HCT116 (cell line): ENCODE data around the gene GYPC. TPM values are rescaled to one million over a fixed set of nuclear protein-coding genes. Genes with fewer than 3 reads are reported as not detected.
"Not testable (repeated sequence)": the region's sequence is repeated elsewhere in the genome, so short reads cannot be mapped to it uniquely, and the experiment has no call there.

Source experiments
- ATAC-seq: fragments of 200-7000 bp; cut with Tn5 transposase; 2 replicates; pipeline ENCODE4 v1.9.1; 2020; ENCODE audit warnings: mild to moderate bottlenecking, moderate library complexity
- BruUV-seq: library from RNA; stranded (reverse); fragments of 400-500 nt; replicated peaks from 2 replicates; lab custom pipeline; 2021; lab: Mats Ljungman, UMichigan
- CTCF ChIA-PET: fragments of 300-600 bp; sonication (Branson Sonifier 250); formaldehyde crosslinking; loops from one replicate; lab custom pipeline; 2021; ENCODE audit warnings: antibody characterized with exemption; lab: Charles Lee
- POLR2A ChIA-PET: fragments of 300-600, 350-600 bp; sonication (Branson Sonifier 250); formaldehyde crosslinking; loops from one replicate; lab custom pipeline; 2021; ENCODE audit warnings: antibody characterized with exemption; lab: Charles Lee
- RAD21 ChIA-PET, 2 experiments: fragments of 300-600 bp; sonication (Branson Sonifier 250); formaldehyde crosslinking; loops; one replicate each; lab custom pipeline; 2023; ENCODE audit warnings: low total read pairs in 2 of 2; ENCODE audit not compliant: uncharacterized antibody in 2 of 2, unreplicated experiment in 2 of 2, low non-redundant PET in 1 of 2; lab: Charles Lee
- DNase-seq: peaks from one replicate; pipeline ENCODE4 v3.0.0-alpha.2; 2010; ENCODE audit warnings: low read depth, low spot score
- H2AFZ ChIP-seq: fragments of 200-600 bp; shearing (Covaris generic), sonication (generic); 2 replicates; pipeline ENCODE4 v1.6.1; 2017; ENCODE audit warnings: low read depth, mixed run types, mixed read lengths, antibody characterized with exemption, low read length; ENCODE audit not compliant: poor library complexity, severe bottlenecking
- H3K27ac ChIP-seq: 2 replicates; pipeline ENCODE4 v1.5.1; 2012; ENCODE audit warnings: low read depth, low read length
- H3K27me3 ChIP-seq: fragments of 200-600 bp; sonication (generic); 2 replicates; pipeline ENCODE4 v1.6.1; 2016; ENCODE audit warnings: mixed run types, low read length, mixed read lengths; ENCODE audit not compliant: insufficient read depth
- H3K36me3 ChIP-seq, 2 experiments: fragments of 200-500 bp in 1 of 2; fragments of 200-600 bp in 1 of 2; sonication (Bioruptor generic) in 1 of 2; sonication (generic) in 1 of 2; 2 replicates each; pipeline versions ENCODE4 v1.5.1 to v1.6.1; 2014 to 2016; ENCODE audit warnings: low read length in 2 of 2, inconsistent platforms in 1 of 2, mixed read lengths in 1 of 2, mixed run types in 1 of 2; ENCODE audit not compliant: insufficient read depth in 2 of 2, control insufficient read depth in 1 of 2
- H3K4me1 ChIP-seq, 2 experiments: fragments of 200-600 bp in 1 of 2; sonication (generic) in 1 of 2; 2 replicates each; pipeline versions ENCODE4 v1.5.1 to v1.6.1; 2012 to 2017; ENCODE audit warnings: low read length in 2 of 2, inconsistent platforms in 1 of 2, mild to moderate bottlenecking in 1 of 2, mixed read lengths in 1 of 2, mixed run types in 1 of 2, moderate library complexity in 1 of 2; ENCODE audit not compliant: insufficient read depth in 2 of 2, control insufficient read depth in 1 of 2
- H3K4me2 ChIP-seq: fragments of 200-600 bp; sonication (generic); 2 replicates; pipeline ENCODE4 v1.6.1; 2017; ENCODE audit warnings: mixed run types, low read length, mixed read lengths
- H3K4me3 ChIP-seq, 2 experiments: fragments of 200-600 bp in 1 of 2; sonication (generic) in 1 of 2; replicated peaks in 1 of 2; 2 replicates each; pipeline ENCODE4 v1.5.1; 2011 to 2016; ENCODE audit warnings: low read length in 2 of 2, control low read depth in 1 of 2, low read depth in 1 of 2, mild to moderate bottlenecking in 1 of 2, mixed read lengths in 1 of 2, mixed run types in 1 of 2
- H3K79me2 ChIP-seq: fragments of 200-600 bp; sonication (generic); 2 replicates; pipeline ENCODE4 v1.6.1; 2017; ENCODE audit warnings: mild to moderate bottlenecking, mixed run types, low read length, moderate library complexity, mixed read lengths; ENCODE audit not compliant: insufficient read depth
- H3K9ac ChIP-seq: fragments of 200-600 bp; sonication (generic); 2 replicates; pipeline ENCODE4 v1.6.1; 2016; ENCODE audit warnings: low read length, mixed read lengths
- H3K9me2 ChIP-seq: fragments of 200-600 bp; sonication (generic), shearing (Covaris generic); 2 replicates; pipeline ENCODE4 v1.6.1; 2017; ENCODE audit warnings: mixed run types, mild to moderate bottlenecking, moderate library complexity; ENCODE audit not compliant: insufficient read depth
- H3K9me3 ChIP-seq, 2 experiments: fragments of 200-500 bp in 1 of 2; fragments of 200-600 bp in 1 of 2; sonication (Bioruptor generic) in 1 of 2; sonication (generic) in 1 of 2; 2 replicates each; pipeline ENCODE4 v1.6.1; 2014 to 2017; ENCODE audit warnings: low read length in 2 of 2, mixed read lengths in 2 of 2, inconsistent platforms in 1 of 2, low read depth in 1 of 2, mild to moderate bottlenecking in 1 of 2, mixed run types in 1 of 2, moderate library complexity in 1 of 2; ENCODE audit not compliant: control insufficient read depth in 1 of 2, insufficient read depth in 1 of 2
- H4K20me1 ChIP-seq: fragments of 200-600 bp; sonication (generic), shearing (Covaris generic); 2 replicates; pipeline ENCODE4 v1.6.1; 2017; ENCODE audit warnings: mixed run types, mild to moderate bottlenecking, moderate library complexity; ENCODE audit not compliant: insufficient read depth
- ELF1 ChIP-seq: IDR thresholded peaks from 2 replicates; pipeline ENCODE4 v1.6.1; 2012; ENCODE audit warnings: low read depth, borderline replicate concordance
- POLR2A ChIP-seq: IDR thresholded peaks from 2 replicates; pipeline ENCODE4 v1.7.0; 2011; ENCODE audit warnings: borderline replicate concordance; ENCODE audit not compliant: insufficient read depth, insufficient read length; ENCODE audit errors: extremely low read depth
- TCF7L2 ChIP-seq: IDR thresholded peaks from 2 replicates; pipeline ENCODE4 v1.7.0; 2011; ENCODE audit warnings: borderline replicate concordance, inconsistent platforms; ENCODE audit not compliant: insufficient read depth, insufficient read length; ENCODE audit errors: extremely low read depth
- ZNF274 ChIP-seq: fragments of 200-500 bp; sonication (Bioruptor generic); IDR thresholded peaks from 2 replicates; pipeline ENCODE4 v1.6.1; 2014; ENCODE audit warnings: mild to moderate bottlenecking, low read depth, low read length, inconsistent platforms
- intact Hi-C: fragments of 100-400 bp; cut with micrococcal nuclease; formaldehyde crosslinking; loops from 2 replicates; pipeline ENCODE4 v1.10.0; 2022
- total RNA-seq: library from RNA; stranded (reverse); gene quantifications from one replicate; pipeline ENCODE4 v1.2.1, GENCODE V29; 2021; ENCODE audit not compliant: unreplicated experiment
- TF ChIP-seq, protein P1 (sequence below), 3 experiments: fragments of 200-600 bp in 1 of 3; sonication (generic) in 1 of 3; IDR thresholded peaks in 2 of 3; conservative IDR thresholded peaks in 1 of 3; 2 replicates each; pipeline ENCODE4 v1.5.1; 2012 to 2017; ENCODE audit warnings: low read depth in 2 of 3, low read length in 2 of 3, antibody characterized with exemption in 1 of 3, borderline replicate concordance in 1 of 3, control low read depth in 1 of 3, mild to moderate bottlenecking in 1 of 3, mixed read lengths in 1 of 3, mixed run types in 1 of 3, moderate library complexity in 1 of 3; ENCODE audit not compliant: insufficient read depth in 1 of 3
- TF ChIP-seq, protein P2 (sequence below): IDR thresholded peaks from 2 replicates; pipeline ENCODE4 v1.6.1; 2012
- TF ChIP-seq, protein P3 (sequence below): IDR thresholded peaks from 2 replicates; pipeline ENCODE4 v1.6.1; 2012
- TF ChIP-seq, protein P4 (sequence below): IDR thresholded peaks from 2 replicates; pipeline ENCODE4 v1.6.1; 2012; ENCODE audit warnings: low read depth

Gene GYPC
- total RNA-seq, 1 experiment from 2014 or later = 0.66 TPM

DNA sequence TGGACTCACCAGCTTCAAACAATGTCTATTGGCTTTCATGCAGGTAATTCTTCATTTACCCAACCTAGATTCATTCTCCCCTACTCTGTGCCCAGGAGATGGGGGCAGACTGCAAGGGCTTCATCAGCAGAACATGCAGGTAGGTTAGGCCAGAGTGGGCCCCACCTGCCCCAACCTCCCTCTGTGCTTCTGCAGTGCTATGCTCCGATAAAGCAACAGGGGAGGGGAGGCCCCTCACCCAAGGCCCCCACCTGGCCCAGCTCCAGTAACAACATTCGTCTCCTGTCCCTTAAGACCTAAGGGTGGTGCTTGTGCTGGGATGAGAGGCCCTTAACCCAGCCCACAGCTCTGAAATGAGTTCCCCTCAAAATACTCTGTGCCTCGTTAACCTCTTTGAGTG, 16.7 kb upstream of the GYPC start:
- Histone ChIP-seq H3K9ac (no peak overlapping the region), H4K20me1 (no peaks in the 10 kb centered on the region), H3K27ac (no peak overlapping the region), H3K4me3 (no peak overlapping the region), H3K27me3 (peaks cover 12% of the 10 kb centered on the region)
- POLR2A ChIA-PET = no interaction called here
- ATAC-seq = no peak
- TF ChIP-seq, protein P1, sequence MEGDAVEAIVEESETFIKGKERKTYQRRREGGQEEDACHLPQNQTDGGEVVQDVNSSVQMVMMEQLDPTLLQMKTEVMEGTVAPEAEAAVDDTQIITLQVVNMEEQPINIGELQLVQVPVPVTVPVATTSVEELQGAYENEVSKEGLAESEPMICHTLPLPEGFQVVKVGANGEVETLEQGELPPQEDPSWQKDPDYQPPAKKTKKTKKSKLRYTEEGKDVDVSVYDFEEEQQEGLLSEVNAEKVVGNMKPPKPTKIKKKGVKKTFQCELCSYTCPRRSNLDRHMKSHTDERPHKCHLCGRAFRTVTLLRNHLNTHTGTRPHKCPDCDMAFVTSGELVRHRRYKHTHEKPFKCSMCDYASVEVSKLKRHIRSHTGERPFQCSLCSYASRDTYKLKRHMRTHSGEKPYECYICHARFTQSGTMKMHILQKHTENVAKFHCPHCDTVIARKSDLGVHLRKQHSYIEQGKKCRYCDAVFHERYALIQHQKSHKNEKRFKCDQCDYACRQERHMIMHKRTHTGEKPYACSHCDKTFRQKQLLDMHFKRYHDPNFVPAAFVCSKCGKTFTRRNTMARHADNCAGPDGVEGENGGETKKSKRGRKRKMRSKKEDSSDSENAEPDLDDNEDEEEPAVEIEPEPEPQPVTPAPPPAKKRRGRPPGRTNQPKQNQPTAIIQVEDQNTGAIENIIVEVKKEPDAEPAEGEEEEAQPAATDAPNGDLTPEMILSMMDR (IDR thresholded peaks at IDR 0.05 in 2 of 3, conservative IDR thresholded peaks at IDR 0.05 in 1 of 3; ENCODE audit: borderline replicate concordance in 1 of 3, insufficient read depth in 1 of 3, low read depth in 2 of 3, low read length in 2 of 3) = no peak
- TF ChIP-seq, protein P2, sequence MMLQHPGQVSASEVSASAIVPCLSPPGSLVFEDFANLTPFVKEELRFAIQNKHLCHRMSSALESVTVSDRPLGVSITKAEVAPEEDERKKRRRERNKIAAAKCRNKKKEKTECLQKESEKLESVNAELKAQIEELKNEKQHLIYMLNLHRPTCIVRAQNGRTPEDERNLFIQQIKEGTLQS = no peak
- no peak for TF ChIP-seq TCF7L2
- TF ChIP-seq, protein P3, sequence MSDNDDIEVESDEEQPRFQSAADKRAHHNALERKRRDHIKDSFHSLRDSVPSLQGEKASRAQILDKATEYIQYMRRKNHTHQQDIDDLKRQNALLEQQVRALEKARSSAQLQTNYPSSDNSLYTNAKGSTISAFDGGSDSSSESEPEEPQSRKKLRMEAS = no peak
- TF ChIP-seq, protein P4, sequence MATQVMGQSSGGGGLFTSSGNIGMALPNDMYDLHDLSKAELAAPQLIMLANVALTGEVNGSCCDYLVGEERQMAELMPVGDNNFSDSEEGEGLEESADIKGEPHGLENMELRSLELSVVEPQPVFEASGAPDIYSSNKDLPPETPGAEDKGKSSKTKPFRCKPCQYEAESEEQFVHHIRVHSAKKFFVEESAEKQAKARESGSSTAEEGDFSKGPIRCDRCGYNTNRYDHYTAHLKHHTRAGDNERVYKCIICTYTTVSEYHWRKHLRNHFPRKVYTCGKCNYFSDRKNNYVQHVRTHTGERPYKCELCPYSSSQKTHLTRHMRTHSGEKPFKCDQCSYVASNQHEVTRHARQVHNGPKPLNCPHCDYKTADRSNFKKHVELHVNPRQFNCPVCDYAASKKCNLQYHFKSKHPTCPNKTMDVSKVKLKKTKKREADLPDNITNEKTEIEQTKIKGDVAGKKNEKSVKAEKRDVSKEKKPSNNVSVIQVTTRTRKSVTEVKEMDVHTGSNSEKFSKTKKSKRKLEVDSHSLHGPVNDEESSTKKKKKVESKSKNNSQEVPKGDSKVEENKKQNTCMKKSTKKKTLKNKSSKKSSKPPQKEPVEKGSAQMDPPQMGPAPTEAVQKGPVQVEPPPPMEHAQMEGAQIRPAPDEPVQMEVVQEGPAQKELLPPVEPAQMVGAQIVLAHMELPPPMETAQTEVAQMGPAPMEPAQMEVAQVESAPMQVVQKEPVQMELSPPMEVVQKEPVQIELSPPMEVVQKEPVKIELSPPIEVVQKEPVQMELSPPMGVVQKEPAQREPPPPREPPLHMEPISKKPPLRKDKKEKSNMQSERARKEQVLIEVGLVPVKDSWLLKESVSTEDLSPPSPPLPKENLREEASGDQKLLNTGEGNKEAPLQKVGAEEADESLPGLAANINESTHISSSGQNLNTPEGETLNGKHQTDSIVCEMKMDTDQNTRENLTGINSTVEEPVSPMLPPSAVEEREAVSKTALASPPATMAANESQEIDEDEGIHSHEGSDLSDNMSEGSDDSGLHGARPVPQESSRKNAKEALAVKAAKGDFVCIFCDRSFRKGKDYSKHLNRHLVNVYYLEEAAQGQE = no peak
- TF ChIP-seq ELF1 = no peak
- no peak for TF ChIP-seq ZNF274
- no peak for TF ChIP-seq POLR2A
- TF ChIP-seq, all 23 proteins: peak for 0
- RAD21 ChIA-PET = no interaction called here
- no peaks in the 10 kb centered on the region for H3K9me2 ChIP-seq
- H2AFZ ChIP-seq = no peak overlapping the region
- no peaks in the 10 kb centered on the region for H3K79me2 ChIP-seq
- H3K9me3 ChIP-seq = no peaks in the 10 kb centered on the region
- CTCF ChIA-PET = no interaction called here
- no TSS peak for BruUV-seq
- no peaks in the 10 kb centered on the region for H3K4me1 ChIP-seq
- H3K36me3 ChIP-seq = no peaks in the 10 kb centered on the region
- DNase-seq = no peak
- no peak overlapping the region for H3K4me2 ChIP-seq
- intact Hi-C loops = no loop called here

DNA sequence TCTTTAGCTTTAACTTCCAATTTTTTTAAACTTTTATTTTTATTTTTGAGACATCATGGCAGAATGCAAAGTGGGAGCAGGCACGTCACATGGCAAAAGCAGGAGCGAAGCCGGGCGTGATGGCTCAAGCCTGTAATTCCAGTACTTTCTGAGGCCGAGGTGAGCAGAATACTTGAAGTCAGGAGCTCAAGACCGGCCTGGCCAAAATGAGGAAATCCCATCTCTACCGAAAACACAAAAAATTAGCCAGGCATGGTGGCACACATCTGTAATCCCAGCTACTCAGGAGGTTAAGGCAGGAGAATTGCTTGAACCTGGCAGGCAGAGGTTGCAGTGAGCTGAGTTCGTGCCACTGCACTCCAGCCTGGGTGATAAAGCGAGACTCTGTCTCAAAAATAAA, 14.7 kb upstream of the GYPC start:
- H3K4me1 ChIP-seq, ATAC-seq, POLR2A ChIA-PET, H3K4me3 ChIP-seq, H3K79me2 ChIP-seq, BruUV-seq, H3K27ac ChIP-seq, intact Hi-C loops, H3K9me2 ChIP-seq, DNase-seq, RAD21 ChIA-PET, H2AFZ ChIP-seq, H3K4me2 ChIP-seq, H3K9ac ChIP-seq, CTCF ChIA-PET, H4K20me1 ChIP-seq, H3K9me3 ChIP-seq, H3K36me3 ChIP-seq: not testable (repeated sequence)
- H3K27me3 ChIP-seq = peaks cover 18% of the 10 kb centered on the region
